ENCODE results near the gene ASCL3.
"Not testable (repeated sequence)": the region's sequence is repeated elsewhere in the genome, so short reads cannot be mapped to it uniquely, and the experiment has no call there.

DNA sequence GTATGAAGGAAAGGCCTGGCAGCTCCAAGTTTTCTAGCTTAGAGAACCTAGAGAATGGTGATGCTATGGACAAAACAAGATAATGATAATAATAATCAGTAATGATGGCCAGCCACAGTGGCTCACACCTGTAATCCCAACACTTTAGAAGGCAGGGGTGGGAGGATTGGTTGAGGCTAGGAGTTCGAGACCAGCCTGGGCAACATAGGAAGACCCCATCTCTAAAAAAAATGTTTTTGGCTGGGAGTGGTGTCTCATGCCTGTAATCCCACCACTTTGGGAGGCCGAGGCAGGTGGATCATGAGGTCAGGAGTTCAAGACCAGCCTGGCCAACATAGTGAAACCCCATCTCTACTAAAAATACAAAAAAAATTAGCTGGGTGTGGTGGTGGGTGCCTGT, 7.0 kb downstream of the ASCL3 start:
- TF ChIP-seq, protein P1, sequence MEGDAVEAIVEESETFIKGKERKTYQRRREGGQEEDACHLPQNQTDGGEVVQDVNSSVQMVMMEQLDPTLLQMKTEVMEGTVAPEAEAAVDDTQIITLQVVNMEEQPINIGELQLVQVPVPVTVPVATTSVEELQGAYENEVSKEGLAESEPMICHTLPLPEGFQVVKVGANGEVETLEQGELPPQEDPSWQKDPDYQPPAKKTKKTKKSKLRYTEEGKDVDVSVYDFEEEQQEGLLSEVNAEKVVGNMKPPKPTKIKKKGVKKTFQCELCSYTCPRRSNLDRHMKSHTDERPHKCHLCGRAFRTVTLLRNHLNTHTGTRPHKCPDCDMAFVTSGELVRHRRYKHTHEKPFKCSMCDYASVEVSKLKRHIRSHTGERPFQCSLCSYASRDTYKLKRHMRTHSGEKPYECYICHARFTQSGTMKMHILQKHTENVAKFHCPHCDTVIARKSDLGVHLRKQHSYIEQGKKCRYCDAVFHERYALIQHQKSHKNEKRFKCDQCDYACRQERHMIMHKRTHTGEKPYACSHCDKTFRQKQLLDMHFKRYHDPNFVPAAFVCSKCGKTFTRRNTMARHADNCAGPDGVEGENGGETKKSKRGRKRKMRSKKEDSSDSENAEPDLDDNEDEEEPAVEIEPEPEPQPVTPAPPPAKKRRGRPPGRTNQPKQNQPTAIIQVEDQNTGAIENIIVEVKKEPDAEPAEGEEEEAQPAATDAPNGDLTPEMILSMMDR (IDR thresholded peaks at IDR 0.05): not testable (repeated sequence)
- not testable (repeated sequence) for TF ChIP-seq EZH2 (IDR thresholded peaks at IDR 0.05; ENCODE audit: borderline replicate concordance, insufficient read depth, low read depth, low read length, poor library complexity, severe bottlenecking)
